ENCODE results near the gene COPRS. TPM values are rescaled to one million over a fixed set of nuclear protein-coding genes. Genes with fewer than 3 reads are reported as not detected.

Gene COPRS
- total and polyA plus RNA-seq, 3 donors from 2014 or later: 138 to 485 (median 142) TPM

- no peaks in the 10 kb centered on the region for H3K36me3 ChIP-seq (ENCODE audit: low read depth, missing control alignments)
- no peak overlapping the region for H3K4me3 ChIP-seq
- H3K9me3 ChIP-seq: no peaks in the 10 kb centered on the region
- H3K4me1 ChIP-seq: no peaks in the 10 kb centered on the region
- no peaks in the 10 kb centered on the region for H3K27me3 ChIP-seq
- intact Hi-C loops (cut with DNase I; ENCODE audit: low total_unique reads): no loop called here
- no peak for DNase-seq
- no peak overlapping the region for H3K27ac ChIP-seq
- 64 to 74% methylated on average over 2 of the region's 2 CpGs for whole genome bisulfite sequencing, 2 donors
- TF ChIP-seq POLR2A (IDR thresholded peaks at IDR 0.05): no peak
These were observed 43.6 kb upstream of the COPRS start for GRCh38 chr17:31902693-31903092.

GRCh38 chr17:31900877-31901276 lies 41.8 kb upstream of the COPRS start:
- no peak for TF ChIP-seq POLR2A (IDR thresholded peaks at IDR 0.05)
- TF ChIP-seq, protein P1, sequence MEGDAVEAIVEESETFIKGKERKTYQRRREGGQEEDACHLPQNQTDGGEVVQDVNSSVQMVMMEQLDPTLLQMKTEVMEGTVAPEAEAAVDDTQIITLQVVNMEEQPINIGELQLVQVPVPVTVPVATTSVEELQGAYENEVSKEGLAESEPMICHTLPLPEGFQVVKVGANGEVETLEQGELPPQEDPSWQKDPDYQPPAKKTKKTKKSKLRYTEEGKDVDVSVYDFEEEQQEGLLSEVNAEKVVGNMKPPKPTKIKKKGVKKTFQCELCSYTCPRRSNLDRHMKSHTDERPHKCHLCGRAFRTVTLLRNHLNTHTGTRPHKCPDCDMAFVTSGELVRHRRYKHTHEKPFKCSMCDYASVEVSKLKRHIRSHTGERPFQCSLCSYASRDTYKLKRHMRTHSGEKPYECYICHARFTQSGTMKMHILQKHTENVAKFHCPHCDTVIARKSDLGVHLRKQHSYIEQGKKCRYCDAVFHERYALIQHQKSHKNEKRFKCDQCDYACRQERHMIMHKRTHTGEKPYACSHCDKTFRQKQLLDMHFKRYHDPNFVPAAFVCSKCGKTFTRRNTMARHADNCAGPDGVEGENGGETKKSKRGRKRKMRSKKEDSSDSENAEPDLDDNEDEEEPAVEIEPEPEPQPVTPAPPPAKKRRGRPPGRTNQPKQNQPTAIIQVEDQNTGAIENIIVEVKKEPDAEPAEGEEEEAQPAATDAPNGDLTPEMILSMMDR (IDR thresholded peaks at IDR 0.05): no peak
- 7 to 8% methylated on average over 5 of the region's 5 CpGs for WGBS, 2 donors
- intact Hi-C loops (cut with DNase I; ENCODE audit: low total_unique reads): no loop called here
- DNase-seq: no peak
- Histone ChIP-seq H3K27ac (no peak overlapping the region), H3K27me3 (no peaks in the 10 kb centered on the region), H3K9me3 (no peaks in the 10 kb centered on the region), H3K4me3 (peak overlapping the region; percentile 75 to 76), H3K4me1 (no peaks in the 10 kb centered on the region), H3K36me3 (ENCODE audit: low read depth, missing control alignments) (no peaks in the 10 kb centered on the region)

- H3K27me3 ChIP-seq: no peaks in the 10 kb centered on the region
- H3K27ac ChIP-seq: no peak overlapping the region
- H3K4me3 ChIP-seq: no peak overlapping the region
- H3K36me3 ChIP-seq (ENCODE audit: low read depth, missing control alignments): no peaks in the 10 kb centered on the region
- no peaks in the 10 kb centered on the region for H3K9me3 ChIP-seq
- WGBS, 2 donors: 86 to 96% methylated on average over 4 of the region's 4 CpGs
- TF ChIP-seq, protein P1 (IDR thresholded peaks at IDR 0.05): no peak
- no peak for TF ChIP-seq POLR2A (IDR thresholded peaks at IDR 0.05)
- intact Hi-C loops (cut with DNase I; ENCODE audit: low total_unique reads): no loop called here
- H3K4me1 ChIP-seq: no peaks in the 10 kb centered on the region
- no peak for DNase-seq
These were observed 29.1 kb upstream of the COPRS start for GRCh38 chr17:31888124-31888523.

DNA sequence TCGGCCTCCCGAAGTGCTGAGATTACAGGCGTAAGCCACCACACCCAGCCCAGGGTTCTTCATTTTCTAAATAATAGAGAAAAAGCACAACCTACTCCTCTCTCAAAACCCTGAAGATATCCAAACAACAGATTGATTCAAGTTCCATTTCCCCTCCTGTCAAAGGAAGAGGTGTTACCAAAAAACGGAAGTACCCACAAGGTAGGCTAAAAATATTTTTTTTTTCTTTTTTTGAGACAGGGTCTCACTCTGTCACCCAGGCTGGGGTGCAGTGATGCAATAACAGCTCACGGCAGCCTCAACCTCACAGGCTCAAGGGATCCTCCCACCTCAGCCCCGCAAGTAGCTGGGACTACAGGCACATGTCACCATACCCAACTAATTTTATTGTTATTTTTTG lies 23.5 kb upstream of the COPRS start:
- no peak for DNase-seq
- 87 to 90% methylated on average over 6 of the region's 6 CpGs for WGBS, 2 donors
- Histone ChIP-seq H3K27me3 (no peaks in the 10 kb centered on the region), H3K4me3 (no peak overlapping the region), H3K4me1 (peaks cover 7% of the 10 kb centered on the region), H3K36me3 (ENCODE audit: low read depth, missing control alignments) (no peaks in the 10 kb centered on the region), H3K9me3 (no peaks in the 10 kb centered on the region), H3K27ac (no peak overlapping the region)
- TF ChIP-seq, protein P1 (IDR thresholded peaks at IDR 0.05): no peak
- no peak for TF ChIP-seq POLR2A (IDR thresholded peaks at IDR 0.05)
- intact Hi-C loops (cut with DNase I; ENCODE audit: low total_unique reads): no loop called here

GRCh38 chr17:31880311-31880710 lies 21.3 kb upstream of the COPRS start:
- Histone ChIP-seq H3K36me3 (ENCODE audit: low read depth, missing control alignments) (no peaks in the 10 kb centered on the region), H3K4me3 (no peak overlapping the region), H3K27ac (no peak overlapping the region), H3K4me1 (peaks cover 7% of the 10 kb centered on the region), H3K27me3 (no peaks in the 10 kb centered on the region), H3K9me3 (no peaks in the 10 kb centered on the region)
- no peak for TF ChIP-seq POLR2A (IDR thresholded peaks at IDR 0.05)
- TF ChIP-seq, protein P1 (IDR thresholded peaks at IDR 0.05): no peak
- intact Hi-C loops (cut with DNase I; ENCODE audit: low total_unique reads): no loop called here
- 95 to 96% methylated on average over 8 of the region's 8 CpGs for WGBS, 2 donors
- DNase-seq: no peak

All from testis (tissue), 3 donors.